Measurements from ENCODE around the gene SURF2.
"Not testable (repeated sequence)": the region's sequence is repeated elsewhere in the genome, so short reads cannot be mapped to it uniquely, and the experiment has no call there.

- TF ChIP-seq RAD21 (IDR thresholded peaks at IDR 0.05; ENCODE audit: low read length); MXI1 (IDR thresholded peaks at IDR 0.05; ENCODE audit: low read depth, low read length); POLR2AphosphoS5 (IDR thresholded peaks at IDR 0.05; ENCODE audit: low read depth, low read length); SMC3 (IDR thresholded peaks at IDR 0.05; ENCODE audit: low read depth, low read length); YY1 (IDR thresholded peaks at IDR 0.05; ENCODE audit: low read depth); USF1 (IDR thresholded peaks at IDR 0.05; ENCODE audit: borderline replicate concordance, low read depth); CTCF (IDR thresholded peaks at IDR 0.05); MAX (IDR thresholded peaks at IDR 0.05; ENCODE audit: low read depth); REST (IDR thresholded peaks at IDR 0.05; ENCODE audit: low read depth, low read length); EZH2phosphoT487 (IDR thresholded peaks at IDR 0.05; ENCODE audit: borderline replicate concordance, low read depth); RFX5 (IDR thresholded peaks at IDR 0.05; ENCODE audit: low read length); ELF1 (IDR thresholded peaks at IDR 0.05); USF2 (IDR thresholded peaks at IDR 0.05; ENCODE audit: borderline replicate concordance, low read depth, low read length): not testable (repeated sequence)
These were observed 38.8 kb upstream of the SURF2 start for GRCh38 chr9:133317551-133317950.
